Esophagus muscularis mucosa (tissue), 3 donors: ENCODE data around the gene PPIP5K2.

Source experiments
- CTCF ChIP-seq, 3 experiments: fragments of 200-600 bp in 2 of 3; fragments of 450-650 bp in 1 of 3; sonication (generic) in 2 of 3; IDR thresholded peaks; one replicate each; pipeline ENCODE4 v1.5.1; 2017 to 2019; ENCODE audit warnings: antibody characterized with exemption in 3 of 3, mild to moderate bottlenecking in 2 of 3, moderate library complexity in 1 of 3
- POLR2A ChIP-seq: fragments of 450-650 bp; IDR thresholded peaks from one replicate; pipeline ENCODE4 v1.6.1; 2017; ENCODE audit warnings: antibody characterized with exemption, moderate library complexity, mild to moderate bottlenecking, low read depth
- POLR2AphosphoS5 ChIP-seq, 2 donors: sonication (generic); formaldehyde crosslinking; IDR thresholded peaks; one replicate each; pipeline ENCODE4 v1.6.1; 2017; ENCODE audit warnings: antibody characterized with exemption in 2 of 2

- TF ChIP-seq CTCF (IDR thresholded peaks at IDR 0.05) = no peak
- TF ChIP-seq POLR2AphosphoS5 (IDR thresholded peaks at IDR 0.05) = no peak
- no peak for TF ChIP-seq POLR2A
These were observed 83.1 kb downstream of the PPIP5K2 start for GRCh38 chr5:103203226-103203625.
